ENCODE measurements around the gene TMPRSS11A.

Gene TMPRSS11A

DNA sequence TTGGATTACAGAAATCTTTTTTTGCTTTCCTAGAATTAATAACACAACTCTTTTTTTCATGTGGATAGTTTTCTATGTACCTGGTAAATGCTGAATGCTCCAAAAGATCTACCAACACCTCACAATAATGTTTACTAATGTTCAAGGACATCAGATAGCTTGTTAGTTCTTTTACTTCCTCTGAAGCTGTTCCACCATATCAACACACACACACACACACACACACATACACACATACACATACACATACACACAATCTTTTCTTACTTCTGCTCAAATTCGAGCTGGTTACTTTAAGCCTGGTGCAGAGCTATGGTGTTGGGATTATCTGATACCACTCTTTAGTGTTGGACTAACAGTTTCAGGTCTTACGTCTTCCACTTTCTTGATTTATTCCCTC is 51.2 kb downstream of the TMPRSS11A start:
- DNase-seq (ENCODE audit: low read depth in 2 of 2) = no peak

DNA sequence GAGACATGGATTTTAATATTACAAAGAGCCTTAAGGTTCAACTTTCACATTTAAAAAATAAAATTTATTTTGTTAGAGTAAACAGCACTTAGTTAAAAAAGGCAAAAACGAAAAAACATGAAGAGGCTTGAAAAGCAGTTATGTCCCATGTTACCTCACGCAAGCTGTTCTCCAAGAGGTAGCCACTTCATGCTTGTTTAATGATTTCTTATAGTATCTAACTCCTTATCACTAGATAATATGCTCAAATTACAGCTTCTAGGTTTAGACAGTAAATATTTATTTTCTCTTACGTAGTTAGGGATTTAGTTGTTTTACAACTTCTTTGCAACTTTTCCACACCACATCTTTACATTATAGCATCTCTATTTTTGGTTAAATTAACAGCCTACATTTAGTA is 51.7 kb downstream of the TMPRSS11A start:
- DNase-seq (ENCODE audit: low read depth in 2 of 2) = no peak

DNA sequence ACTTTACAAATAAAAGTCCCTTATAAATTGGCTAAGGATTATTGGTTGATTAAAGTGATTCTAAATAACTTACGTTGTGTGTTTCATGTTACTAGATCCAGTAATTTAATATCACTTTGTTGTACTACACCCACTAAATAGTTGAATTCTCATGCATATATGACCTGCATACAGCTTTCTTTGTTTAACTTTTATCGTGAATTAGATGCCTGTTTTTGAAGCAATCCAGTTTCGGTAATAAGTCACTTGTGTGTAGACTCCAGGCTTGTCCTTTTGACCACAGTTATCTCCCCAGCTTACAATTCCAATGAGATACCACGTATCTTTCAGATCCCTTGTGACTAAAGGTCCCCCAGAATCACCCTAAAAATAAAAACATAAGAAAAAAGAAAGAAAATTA is 52.2 kb downstream of the TMPRSS11A start:
- no peak for DNase-seq (ENCODE audit: low read depth in 2 of 2)

DNA sequence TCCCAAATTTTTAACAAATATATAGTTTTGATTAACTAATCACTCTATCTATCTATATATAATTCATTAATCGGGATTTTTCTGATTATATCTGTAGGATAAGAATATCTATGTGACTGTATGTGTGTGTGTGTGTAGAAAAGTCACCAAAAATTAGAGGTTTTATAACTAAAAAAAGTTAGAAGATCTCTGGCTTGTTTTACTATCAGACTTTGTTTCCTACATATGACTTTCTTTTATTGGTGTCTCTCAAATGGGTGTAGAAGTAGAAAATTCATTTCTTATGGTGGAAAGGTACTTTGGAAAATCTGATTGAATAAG is 52.7 kb downstream of the TMPRSS11A start:
- no peak for DNase-seq (ENCODE audit: low read depth in 2 of 2)

DNA sequence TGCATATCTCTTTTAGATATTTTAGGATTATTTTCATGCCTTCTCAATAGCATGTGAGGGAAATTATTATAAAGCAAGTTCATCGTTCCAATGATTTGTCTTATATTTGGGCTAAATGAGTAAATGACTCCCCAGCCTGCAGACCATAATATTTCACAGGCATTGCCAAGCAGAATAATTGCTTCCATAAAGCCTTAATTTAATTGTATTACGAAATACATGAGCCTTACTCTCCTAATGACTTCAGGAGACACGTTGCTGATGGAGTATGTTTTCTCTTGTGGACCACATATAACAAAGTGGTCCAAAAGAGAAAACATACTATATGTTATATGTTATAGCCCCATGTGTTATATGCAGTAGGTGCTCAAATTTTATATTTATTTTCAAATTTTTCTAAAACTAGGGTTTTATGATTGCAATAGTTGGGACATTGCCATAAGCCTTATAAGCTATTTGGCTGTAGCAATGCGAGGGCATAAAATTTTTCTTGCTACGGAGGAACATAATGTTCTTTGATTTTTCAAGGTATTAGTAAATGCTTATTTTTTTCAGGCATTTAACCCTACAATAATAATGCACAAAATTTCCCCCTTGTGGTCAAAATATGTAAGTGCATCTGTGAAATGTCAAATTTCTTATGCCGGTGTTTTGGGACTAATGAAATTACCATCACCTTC is 53.2 kb downstream of the TMPRSS11A start:
- DNase-seq (ENCODE audit: low read depth in 2 of 2) = no peak

DNA sequence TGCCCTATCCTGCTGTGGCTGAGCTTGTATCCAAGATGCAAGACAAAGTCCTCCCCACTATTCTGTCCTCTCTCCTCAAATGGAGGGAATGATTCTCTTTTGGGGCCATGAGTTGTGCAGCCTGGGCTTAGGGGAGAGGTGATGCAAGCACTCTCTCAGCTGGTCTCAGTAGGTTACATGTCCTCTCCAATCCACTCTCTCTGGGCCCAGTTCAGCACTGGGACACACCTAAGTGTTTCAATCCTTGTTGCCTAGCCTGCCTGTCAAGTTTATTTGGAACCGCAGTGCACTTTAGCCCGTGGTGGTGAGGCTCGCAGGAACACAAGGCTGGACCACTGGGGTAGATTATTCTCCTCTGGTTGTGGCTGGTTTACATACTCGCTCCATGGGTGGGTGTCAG is 55.6 kb downstream of the TMPRSS11A start:
- no peak for DNase-seq (ENCODE audit: low read depth in 2 of 2)

DNA sequence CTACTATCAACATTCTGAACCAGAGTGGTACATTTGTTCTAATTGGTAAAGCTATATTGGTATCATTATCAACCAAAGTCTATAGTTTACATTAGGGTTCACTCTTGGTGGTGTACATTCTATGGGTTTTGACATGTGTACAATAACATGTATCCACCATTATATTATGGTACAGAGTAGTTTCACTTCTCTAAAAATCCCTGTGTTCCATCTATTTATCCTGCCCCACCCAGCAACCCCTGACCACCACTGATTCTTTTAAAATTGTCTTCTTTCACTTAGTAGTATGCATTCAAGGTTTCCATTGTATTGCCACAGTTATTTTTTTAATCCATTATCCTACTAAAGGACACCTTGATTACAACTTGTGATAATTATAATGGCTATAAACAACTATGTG is 64.2 kb downstream of the TMPRSS11A start:
- DNase-seq (ENCODE audit: low read depth in 2 of 2) = no peak

DNA sequence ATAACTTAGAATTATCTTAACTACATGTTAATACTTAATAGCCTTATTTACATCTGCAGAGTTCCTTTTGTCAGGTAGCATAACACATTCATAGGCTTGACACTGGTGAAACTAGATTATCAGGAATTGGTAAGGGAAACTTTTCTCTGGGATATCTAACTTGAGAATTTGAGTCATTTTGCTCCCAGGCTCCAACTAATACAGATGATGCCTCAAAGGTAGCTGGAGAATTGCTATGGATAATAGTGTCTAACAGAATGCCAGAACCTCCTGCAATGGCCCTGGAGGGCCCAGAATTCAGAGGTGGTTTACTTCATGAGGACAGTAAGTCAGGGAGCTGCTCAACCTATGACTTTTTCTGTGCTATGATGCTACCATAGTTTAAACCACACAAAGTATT is 65.6 kb downstream of the TMPRSS11A start:
- DNase-seq (ENCODE audit: low read depth in 2 of 2) = no peak

DNA sequence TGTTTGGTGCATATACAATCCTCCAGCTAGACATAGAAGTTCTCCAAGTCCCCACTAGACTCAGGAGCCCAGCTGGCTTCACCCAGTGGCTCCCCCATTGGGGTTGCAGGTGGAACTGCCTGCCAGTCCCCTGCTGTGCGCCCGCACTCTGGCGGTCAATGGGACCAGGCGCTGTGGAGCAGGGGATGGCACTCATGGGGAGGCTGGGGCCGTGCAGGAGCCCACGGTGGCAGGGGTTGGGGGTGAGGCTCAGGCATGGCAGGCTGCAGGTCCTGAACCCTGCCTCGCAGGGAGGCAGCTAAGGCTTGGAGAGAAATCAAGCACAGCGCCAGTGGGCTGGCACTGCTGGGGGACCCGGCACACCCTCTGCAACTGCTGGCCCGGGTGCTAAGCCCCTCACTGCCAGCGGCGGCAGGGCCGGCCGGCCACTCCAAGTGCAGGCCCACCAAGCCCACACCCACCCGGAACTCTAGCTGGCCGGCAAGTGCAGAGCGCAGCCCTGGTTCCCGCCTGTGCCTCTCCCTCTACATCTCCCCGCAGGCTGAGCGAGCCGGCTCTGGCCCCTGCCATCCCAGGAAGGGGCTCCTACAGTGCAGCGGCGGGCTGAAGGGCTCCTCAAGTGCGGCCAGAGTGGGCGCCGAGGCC is 66.8 kb downstream of the TMPRSS11A start:
- no peak for DNase-seq (ENCODE audit: low read depth in 2 of 2)

DNA sequence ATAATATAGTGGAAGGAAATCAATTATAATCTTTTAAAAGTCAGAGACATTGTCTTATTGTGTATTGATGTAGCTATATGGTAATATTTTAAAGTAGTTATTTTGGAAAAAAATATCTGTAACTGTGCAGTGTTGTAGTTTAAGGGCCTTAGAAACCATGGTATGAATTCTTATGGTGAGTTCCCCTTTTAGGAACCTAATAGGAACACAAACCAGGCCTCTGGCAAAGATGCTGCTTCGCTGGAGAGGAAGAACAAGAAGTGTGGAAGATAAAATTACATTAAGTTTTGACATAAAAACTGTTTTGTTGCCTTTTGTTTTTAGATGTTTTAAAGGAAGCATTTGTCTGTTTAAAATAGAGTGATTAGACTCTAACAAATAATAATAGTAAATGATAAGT is 68.6 kb downstream of the TMPRSS11A start:
- no peak for DNase-seq (ENCODE audit: low read depth in 2 of 2)

DNA sequence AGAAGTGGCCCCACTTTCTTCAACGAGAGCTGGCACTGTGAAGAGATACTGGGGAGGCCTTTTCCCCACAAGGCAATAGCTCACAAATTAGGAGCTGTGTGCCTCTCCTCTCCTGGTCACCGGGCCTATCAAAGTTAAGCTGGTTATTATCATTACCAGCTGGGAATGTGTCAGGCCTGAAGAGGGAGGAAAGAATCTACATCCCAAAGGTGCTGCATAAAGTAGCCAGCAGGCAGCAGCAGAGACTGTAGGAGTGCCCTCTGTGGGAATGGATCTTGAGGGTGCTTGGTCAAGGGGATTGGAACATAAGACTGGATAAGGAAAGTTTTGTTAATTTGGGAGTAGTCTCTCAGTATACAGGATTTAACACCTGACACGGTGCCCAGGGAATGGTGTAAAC is 70.4 kb downstream of the TMPRSS11A start:
- DNase-seq (ENCODE audit: low read depth in 2 of 2) = no peak

DNA sequence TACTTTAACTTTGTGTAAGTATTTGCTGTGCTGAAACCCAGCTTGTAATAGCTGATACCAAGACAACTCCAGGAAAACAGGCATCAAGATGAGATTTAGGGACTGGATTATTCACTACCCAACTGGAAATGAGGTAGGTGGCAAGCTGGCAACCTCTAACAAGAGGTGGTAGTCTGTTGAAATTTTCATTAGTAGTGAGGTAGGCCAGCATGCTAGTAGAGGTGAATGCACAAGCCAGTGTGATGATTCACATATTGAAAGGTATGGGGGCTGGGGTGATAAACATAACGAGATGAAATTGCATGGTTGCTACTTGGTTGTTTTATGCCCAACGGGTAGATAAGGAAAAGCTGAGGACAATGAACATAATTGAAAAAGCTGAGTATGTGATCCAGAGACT is 71.0 kb downstream of the TMPRSS11A start:
- DNase-seq (ENCODE audit: low read depth in 2 of 2) = no peak

DNA sequence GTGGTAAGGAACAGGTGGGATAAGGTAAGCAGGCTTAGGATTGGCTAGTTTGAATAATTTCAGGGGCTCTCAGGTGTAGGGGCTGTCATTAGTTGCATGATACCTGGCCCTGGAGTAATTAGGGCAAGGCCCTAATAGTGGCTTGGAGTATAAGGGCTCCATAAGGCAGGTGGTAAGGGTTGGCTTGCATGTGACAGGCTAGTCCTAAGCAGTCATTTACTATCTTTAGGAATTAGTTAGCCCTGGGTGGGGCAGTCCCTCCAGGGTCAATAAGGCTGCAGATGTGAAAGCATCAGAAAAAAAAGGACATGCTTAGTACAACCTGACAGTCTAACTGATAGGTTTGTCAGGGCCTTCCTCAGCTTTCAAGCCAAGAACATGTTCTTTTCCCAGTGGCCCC is 71.6 kb downstream of the TMPRSS11A start:
- DNase-seq (ENCODE audit: low read depth in 2 of 2) = no peak

DNA sequence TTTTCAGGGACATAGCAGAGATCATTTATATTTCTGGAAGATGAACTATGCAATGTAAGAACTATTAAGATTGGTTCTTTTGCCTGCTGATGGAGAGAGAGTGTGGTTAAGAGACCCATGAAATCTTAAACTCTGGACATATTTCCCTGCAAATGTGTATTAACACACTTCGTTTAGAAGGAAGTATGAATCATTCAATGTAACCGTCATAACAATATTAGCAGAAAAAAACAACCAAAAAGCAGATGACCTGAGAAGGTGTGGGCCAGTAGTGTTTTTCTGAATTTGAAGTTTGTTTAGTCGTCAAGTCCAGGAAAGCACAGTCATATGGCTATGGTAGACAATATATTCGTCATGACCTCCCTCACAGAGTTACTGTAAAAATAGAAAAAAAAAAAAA is 77.0 kb downstream of the TMPRSS11A start:
- DNase-seq (ENCODE audit: low read depth in 2 of 2) = no peak

DNA sequence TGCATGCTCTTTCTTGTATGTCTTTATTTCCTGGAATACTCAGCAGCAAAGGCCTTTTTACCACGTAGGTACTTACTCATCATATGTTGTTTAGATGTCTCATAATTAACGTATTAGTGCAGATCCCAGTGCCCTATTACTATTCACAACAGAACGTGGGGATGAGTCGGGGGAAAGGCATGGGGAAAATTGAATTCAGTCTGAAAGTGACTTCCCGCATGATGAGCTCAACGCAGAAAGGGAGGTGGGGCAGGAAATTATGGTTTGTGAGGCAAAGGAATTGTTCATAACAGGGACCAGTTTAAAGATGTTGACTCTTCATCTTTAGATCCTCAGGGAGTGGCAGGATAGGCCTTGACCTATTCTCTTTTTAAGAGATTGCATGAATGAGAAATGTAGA is 77.5 kb downstream of the TMPRSS11A start:
- no peak for DNase-seq (ENCODE audit: low read depth in 2 of 2)

DNA sequence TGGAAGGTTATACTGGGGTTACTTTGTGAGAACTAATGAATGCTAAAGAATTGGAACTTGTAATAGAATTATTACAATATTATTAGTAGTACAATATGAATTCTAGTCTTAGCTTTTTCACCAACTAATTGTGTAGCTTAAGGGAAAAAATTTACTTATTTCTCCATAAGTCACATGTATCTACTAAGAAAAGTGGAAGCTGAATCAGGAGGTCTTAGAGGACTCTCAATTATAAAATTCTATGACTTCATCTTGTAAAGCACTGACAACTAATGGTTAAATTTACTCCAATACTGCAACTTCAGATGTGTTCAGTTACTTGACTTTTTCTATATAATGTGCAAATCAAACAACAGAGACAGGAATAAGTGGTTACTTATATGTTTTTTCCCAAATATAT is 78.6 kb downstream of the TMPRSS11A start:
- no peak for DNase-seq (ENCODE audit: low read depth in 2 of 2)

DNA sequence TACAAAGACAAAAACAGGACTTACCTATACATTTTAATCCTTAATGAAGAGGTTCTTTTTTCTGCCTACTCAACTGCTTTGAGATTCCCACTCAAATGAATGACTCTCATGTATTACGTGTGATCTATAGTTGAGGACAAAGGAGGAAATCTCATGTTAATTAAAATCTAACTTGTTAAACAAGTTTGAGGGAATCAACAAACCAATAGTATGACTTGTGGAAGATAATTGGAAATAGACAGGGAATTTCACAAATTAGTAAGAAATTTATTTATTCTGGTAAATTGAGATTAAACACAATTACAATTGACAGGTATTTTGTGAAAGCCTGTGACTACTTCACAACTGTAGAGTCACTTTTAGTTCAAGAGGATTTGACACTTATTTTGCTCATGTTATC is 79.4 kb downstream of the TMPRSS11A start, which contains the start of gene TMPRSS11D:
Gene TMPRSS11D (minus strand): TSS at position 101 of the 400 bp plus-strand sequence. CDS start 69 bp downstream, at position 32.
- no peak for DNase-seq (ENCODE audit: low read depth in 2 of 2)

DNA sequence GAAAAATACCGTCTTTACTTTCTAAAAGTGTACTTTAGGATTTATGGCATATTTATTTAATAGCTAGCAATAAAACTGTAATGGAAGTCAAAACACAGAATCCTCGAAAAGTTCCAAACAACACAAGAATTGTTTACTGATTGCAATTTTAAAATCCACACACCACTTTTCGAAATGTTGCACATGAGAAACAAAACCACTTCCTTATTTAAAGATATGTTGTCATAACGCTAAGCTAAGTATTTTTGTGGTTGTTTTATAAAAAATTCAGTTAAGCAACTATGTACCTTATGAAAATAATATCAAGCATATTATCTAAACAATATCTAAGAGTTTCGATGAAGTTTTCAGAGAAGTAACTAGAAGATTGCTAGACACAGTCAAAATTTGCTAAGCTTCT is 79.8 kb downstream of the TMPRSS11A start:
- DNase-seq (ENCODE audit: low read depth in 2 of 2) = no peak

DNA sequence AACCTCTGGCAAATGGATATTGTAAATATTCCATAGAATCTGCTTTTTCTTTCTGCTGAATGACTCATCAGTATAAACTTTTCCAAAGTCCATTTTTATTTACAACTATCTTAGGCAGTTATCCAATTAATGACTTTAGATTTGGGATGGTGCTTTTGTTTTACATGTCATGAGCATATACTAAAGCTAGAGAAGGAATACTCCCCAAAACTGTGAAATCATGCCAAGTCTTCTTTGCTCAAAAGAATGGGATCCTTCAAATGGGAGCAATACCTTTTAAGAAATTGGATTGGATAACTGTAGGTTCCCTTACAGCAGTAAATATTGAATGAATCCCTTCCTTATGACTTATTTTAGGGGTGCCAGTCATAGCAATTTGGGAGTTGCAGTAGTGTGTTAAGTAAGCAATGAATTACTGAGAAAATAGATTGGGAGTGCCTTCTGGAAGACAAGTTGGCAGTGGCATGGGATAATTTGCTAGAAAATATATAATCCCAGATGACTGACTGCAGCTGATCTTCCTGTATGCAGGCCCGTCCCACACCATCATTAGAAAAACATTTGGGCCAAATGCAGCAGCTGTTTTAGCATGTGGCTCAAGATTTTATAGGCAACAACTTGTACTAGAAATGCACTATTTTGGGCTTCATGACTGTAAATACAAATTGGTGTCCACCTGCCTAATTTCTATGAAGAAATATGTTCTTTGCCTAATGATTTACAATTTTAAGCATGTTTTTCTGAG is 82.3 kb downstream of the TMPRSS11A start:
- DNase-seq (ENCODE audit: low read depth in 2 of 2) = no peak

DNA sequence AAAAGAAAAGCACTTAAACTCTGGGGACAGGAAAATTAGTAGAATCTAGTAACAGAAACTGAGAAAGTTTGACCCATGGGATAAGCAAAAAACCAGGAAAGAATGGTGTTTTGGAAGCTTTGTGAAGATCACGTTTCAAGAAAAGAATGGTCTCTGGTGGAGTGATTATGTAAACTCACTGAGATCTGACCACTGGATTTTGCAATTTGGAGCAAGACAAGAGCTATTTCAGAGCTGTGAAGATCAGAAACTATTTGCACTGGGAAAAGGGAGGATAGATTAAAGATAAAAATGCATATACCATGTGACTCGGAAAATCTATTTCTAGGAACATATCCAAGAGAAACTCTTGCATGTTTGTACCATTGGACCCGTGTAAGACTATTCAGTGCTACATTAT is 83.8 kb downstream of the TMPRSS11A start:
- DNase-seq (ENCODE audit: low read depth in 2 of 2) = no peak

DNA sequence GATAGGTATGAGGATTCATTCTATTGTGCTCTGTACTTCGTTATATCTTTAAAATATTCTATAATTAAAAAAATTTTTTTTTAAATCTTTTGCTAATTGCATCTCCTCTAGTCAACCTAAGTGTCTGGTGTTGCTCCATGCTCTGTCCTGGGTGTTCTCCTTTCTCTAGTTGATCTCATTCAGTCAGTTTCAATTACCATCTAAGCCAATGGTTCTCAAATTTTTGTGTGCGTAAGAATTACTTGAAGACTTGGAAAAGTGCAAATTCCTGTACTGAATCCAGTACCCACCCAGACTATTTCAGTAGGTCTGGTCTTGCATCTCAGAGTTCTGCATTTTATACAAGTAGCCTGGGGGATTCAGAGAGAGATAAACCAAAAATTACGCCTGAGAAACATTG is 86.2 kb downstream of the TMPRSS11A start:
- no peak for DNase-seq (ENCODE audit: low read depth in 2 of 2)

DNA sequence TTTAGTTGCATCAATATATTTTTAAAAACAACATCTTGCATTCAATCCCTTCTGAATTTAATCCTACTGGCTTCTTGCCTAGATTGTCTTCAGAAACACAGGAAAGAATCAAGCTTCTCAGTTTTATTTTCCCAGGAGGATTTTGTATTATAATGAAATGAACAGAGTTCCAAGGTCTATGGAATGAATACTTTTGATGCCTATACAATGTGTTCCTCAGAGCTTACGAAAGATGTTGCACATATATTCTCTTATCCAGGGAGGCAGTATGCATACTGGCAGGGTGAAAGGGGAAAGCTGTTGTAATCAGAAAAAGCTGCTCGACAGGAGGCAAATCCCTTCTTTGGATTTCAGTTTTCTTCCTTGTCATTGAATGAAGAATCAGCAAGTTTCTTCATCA is 88.3 kb downstream of the TMPRSS11A start:
- DNase-seq (ENCODE audit: low read depth in 2 of 2) = no peak

DNA sequence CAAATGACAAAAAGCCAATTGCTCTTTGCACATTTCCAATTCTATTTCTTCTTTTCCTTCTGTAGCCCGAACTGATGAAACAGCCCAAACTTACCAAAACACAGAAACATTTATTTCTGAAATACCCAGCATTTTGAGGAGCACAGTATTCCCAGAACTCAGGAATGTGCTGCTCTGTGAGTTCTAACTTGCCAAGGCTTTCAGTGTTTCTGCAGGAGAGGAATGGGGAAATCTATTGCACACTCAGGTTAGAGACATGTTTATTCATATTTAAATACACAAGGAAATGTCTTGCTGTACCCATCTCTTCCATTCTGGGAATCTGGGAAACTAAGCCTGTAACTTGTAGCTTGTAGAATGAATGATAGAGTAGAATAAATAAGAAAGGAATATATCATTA is 90.2 kb downstream of the TMPRSS11A start:
- DNase-seq (ENCODE audit: low read depth in 2 of 2) = no peak
